Testis (tissue), 2 donors: ENCODE results near the gene ZFC3H1.

Experiments
- POLR2A ChIP-seq: fragments of 450-650 bp; IDR thresholded peaks from one replicate; pipeline ENCODE4 v1.6.1; 2017; ENCODE audit warnings: antibody characterized with exemption, mild to moderate bottlenecking, moderate library complexity
- TF ChIP-seq, protein P1 (sequence below), 3 experiments: fragments of 450-650 bp in 2 of 3; fragments of 200-600 bp in 1 of 3; sonication (generic) in 1 of 3; IDR thresholded peaks; one replicate each; pipeline ENCODE4 v1.5.1; 2016 to 2019; ENCODE audit warnings: antibody characterized with exemption in 3 of 3, mild to moderate bottlenecking in 2 of 3, moderate library complexity in 1 of 3

DNA sequence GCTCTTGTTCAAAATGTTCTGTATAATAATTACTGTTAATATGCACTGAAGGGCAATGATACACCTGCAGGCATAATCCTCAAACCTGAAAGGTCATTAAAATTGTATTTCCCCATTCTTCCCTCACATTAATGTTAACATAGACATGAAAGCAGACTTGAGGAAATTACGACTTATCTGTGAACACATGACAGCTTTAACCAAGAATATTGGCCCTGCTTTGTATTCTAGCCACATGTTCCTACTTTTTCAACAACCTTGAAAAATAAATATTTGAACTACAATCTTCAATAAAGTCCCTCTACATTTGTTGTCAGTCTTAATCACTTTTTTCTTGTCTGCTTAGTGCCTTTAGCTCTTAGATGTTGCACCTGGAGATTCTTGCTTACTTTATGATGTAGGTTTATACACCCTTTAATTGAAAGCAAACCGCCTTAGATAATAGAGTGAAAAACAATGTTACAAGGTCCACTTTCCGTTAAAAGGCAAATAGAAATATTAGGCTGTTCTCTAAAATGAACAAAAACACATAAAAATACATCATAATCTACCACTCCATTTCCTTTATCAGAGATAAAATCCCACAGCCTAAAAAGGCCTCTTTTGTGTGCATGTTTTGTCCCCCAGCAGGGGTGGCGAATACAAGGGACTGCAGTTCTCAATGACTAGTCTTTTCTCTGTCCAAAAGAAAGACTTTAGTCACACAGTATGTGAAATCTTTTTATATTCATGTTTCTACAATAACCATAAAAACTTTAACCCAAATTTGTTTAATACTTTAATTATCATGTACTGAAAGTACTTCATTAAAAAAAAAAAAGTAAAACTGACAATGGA, 55.9 kb downstream of the ZFC3H1 start:
- no peak for TF ChIP-seq POLR2A
- TF ChIP-seq, protein P1, sequence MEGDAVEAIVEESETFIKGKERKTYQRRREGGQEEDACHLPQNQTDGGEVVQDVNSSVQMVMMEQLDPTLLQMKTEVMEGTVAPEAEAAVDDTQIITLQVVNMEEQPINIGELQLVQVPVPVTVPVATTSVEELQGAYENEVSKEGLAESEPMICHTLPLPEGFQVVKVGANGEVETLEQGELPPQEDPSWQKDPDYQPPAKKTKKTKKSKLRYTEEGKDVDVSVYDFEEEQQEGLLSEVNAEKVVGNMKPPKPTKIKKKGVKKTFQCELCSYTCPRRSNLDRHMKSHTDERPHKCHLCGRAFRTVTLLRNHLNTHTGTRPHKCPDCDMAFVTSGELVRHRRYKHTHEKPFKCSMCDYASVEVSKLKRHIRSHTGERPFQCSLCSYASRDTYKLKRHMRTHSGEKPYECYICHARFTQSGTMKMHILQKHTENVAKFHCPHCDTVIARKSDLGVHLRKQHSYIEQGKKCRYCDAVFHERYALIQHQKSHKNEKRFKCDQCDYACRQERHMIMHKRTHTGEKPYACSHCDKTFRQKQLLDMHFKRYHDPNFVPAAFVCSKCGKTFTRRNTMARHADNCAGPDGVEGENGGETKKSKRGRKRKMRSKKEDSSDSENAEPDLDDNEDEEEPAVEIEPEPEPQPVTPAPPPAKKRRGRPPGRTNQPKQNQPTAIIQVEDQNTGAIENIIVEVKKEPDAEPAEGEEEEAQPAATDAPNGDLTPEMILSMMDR (IDR thresholded peaks at IDR 0.05), result no peak
